ENCODE data around the gene IGF1R.

The IGF1R gene

GRCh38 chr15:98955961-98956723 is 307.8 kb downstream of the IGF1R start:
- in situ Hi-C loops (cut with HindIII; ENCODE audit: low sequenced_read_pairs), result no loop called here
- no peak overlapping the region for H3K4me3 ChIP-seq (ENCODE audit: low read depth, low read length)
- DNase-seq (ENCODE audit: low read depth, low spot score), result no peak
- TF ChIP-seq, protein P1, sequence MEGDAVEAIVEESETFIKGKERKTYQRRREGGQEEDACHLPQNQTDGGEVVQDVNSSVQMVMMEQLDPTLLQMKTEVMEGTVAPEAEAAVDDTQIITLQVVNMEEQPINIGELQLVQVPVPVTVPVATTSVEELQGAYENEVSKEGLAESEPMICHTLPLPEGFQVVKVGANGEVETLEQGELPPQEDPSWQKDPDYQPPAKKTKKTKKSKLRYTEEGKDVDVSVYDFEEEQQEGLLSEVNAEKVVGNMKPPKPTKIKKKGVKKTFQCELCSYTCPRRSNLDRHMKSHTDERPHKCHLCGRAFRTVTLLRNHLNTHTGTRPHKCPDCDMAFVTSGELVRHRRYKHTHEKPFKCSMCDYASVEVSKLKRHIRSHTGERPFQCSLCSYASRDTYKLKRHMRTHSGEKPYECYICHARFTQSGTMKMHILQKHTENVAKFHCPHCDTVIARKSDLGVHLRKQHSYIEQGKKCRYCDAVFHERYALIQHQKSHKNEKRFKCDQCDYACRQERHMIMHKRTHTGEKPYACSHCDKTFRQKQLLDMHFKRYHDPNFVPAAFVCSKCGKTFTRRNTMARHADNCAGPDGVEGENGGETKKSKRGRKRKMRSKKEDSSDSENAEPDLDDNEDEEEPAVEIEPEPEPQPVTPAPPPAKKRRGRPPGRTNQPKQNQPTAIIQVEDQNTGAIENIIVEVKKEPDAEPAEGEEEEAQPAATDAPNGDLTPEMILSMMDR (IDR thresholded peaks at IDR 0.05; ENCODE audit: low read depth, low read length), result no peak

GRCh38 chr15:98956796-98957553 is 308.6 kb downstream of the IGF1R start:
- in situ Hi-C loops (cut with HindIII; ENCODE audit: low sequenced_read_pairs), result no loop called here
- H3K4me3 ChIP-seq (ENCODE audit: low read depth, low read length), result no peak overlapping the region
- no peak for DNase-seq (ENCODE audit: low read depth, low spot score)
- TF ChIP-seq, protein P1 (IDR thresholded peaks at IDR 0.05; ENCODE audit: low read depth, low read length), result no peak

DNA sequence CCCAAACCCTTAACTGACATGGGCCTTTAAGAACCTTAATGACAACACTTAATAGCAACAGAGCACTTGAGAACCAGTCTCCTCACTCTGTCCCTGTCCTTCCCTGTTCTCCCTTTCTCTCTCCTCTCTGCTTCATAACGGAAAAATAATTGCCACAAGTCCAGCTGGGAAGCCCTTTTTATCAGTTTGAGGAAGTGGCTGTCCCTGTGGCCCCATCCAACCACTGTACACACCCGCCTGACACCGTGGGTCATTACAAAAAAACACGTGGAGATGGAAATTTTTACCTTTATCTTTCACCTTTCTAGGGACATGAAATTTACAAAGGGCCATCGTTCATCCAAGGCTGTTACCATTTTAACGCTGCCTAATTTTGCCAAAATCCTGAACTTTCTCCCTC is 309.3 kb downstream of the IGF1R start:
- in situ Hi-C loops (cut with HindIII; ENCODE audit: low sequenced_read_pairs), result no loop called here
- H3K4me3 ChIP-seq (ENCODE audit: low read depth, low read length), result no peak overlapping the region

DNA sequence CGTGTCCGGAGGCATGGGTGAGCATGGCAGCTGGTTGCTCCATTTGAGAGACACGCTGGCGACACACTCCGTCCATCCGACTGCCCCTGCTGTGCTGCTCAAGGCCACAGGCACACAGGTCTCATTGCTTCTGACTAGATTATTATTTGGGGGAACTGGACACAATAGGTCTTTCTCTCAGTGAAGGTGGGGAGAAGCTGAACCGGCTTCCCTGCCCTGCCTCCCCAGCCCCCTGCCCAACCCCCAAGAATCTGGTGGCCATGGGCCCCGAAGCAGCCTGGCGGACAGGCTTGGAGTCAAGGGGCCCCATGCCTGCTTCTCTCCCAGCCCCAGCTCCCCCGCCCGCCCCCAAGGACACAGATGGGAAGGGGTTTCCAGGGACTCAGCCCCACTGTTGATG is 309.7 kb downstream of the IGF1R start:
- TF ChIP-seq, protein P1 (IDR thresholded peaks at IDR 0.05; ENCODE audit: low read depth, low read length), result no peak
- no peak for DNase-seq (ENCODE audit: low read depth, low spot score)
- in situ Hi-C loops (cut with HindIII; ENCODE audit: low sequenced_read_pairs), result no loop called here
- H3K4me3 ChIP-seq (ENCODE audit: low read depth, low read length), result no peak overlapping the region

More for the DNA sequence above, 309.3 kb downstream of the IGF1R start:
- TF ChIP-seq, protein P1 (IDR thresholded peaks at IDR 0.05; ENCODE audit: low read depth, low read length), result no peak
- no peak for DNase-seq (ENCODE audit: low read depth, low spot score)

DNA sequence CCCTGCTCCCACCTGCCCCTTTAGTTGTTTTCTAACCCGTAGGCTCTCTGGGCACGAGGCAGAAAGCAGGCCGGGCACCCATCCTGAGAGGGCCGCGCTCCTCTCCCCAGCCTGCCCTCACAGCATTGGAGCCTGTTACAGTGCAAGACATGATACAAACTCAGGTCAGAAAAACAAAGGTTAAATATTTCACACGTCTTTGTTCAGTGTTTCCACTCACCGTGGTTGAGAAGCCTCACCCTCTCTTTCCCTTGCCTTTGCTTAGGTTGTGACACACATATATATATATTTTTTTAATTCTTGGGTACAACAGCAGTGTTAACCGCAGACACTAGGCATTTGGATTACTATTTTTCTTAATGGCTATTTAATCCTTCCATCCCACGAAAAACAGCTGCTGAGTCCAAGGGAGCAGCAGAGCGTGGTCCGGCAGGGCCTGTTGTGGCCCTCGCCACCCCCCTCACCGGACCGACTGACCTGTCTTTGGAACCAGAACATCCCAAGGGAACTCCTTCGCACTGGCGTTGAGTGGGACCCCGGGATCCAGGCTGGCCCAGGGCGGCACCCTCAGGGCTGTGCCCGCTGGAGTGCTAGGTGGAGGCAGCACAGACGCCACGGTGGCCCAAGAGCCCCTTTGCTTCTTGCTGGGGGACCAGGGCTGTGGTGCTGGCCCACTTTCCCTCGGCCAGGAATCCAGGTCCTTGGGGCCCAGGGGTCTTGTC is 310.7 kb downstream of the IGF1R start:
- H3K4me3 ChIP-seq (ENCODE audit: low read depth, low read length), result no peak overlapping the region
- TF ChIP-seq, protein P1 (IDR thresholded peaks at IDR 0.05; ENCODE audit: low read depth, low read length), result no peak
- in situ Hi-C loops (cut with HindIII; ENCODE audit: low sequenced_read_pairs), result no loop called here
- DNase-seq (ENCODE audit: low read depth, low spot score), result no peak

DNA sequence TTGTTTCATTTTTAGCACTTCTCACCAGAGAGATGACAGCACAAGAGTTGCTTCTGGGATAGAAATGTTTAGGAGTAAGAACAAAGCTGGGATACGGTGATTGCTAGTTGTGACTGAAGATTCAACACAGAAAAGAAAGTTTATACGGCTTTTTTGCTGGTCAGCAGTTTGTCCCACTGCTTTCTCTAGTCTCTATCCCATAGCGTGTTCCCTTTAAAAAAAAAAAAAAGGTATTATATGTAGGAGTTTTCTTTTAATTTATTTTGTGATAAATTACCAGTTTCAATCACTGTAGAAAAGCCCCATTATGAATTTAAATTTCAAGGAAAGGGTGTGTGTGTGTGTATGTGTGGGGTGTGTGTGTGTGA is 311.3 kb downstream of the IGF1R start:
- in situ Hi-C loops (cut with HindIII; ENCODE audit: low sequenced_read_pairs), result no loop called here
- no peak overlapping the region for H3K4me3 ChIP-seq (ENCODE audit: low read depth, low read length)
- DNase-seq (ENCODE audit: low read depth, low spot score), result no peak
- TF ChIP-seq, protein P1 (IDR thresholded peaks at IDR 0.05; ENCODE audit: low read depth, low read length), result no peak
